Esophagus muscularis mucosa (tissue), 4 donors: Measurements from ENCODE around the gene RNF217. TPM values are rescaled to one million over a fixed set of nuclear protein-coding genes. Genes with fewer than 3 reads are reported as not detected.

ENCODE experiments used
- DNase-seq: peaks from one replicate; pipeline ENCODE4 v3.0.0-alpha.2; 2017; ENCODE audit errors: extremely low spot score
- H3K27ac ChIP-seq, 4 donors: fragments of 200-600 bp; sonication (generic); replicated peaks in 1 of 4; 1 replicate in 3 of 4; 2 replicates in 1 of 4; pipeline ENCODE4 v1.5.1; 2016 to 2019; ENCODE audit warnings: mild to moderate bottlenecking in 1 of 4
- H3K27me3 ChIP-seq, 4 donors: fragments of 200-600 bp; sonication (generic); one replicate each; pipeline versions ENCODE4 v1.5.1 to v1.6.0; 2016 to 2019
- H3K36me3 ChIP-seq, 4 donors: fragments of 200-600 bp; sonication (generic); one replicate each; pipeline ENCODE4 v1.5.1; 2016 to 2019
- H3K4me1 ChIP-seq, 4 donors: fragments of 200-600 bp; sonication (generic); one replicate each; pipeline ENCODE4 v1.5.1; 2016 to 2019
- H3K4me3 ChIP-seq, 4 donors: fragments of 200-600 bp; sonication (generic); 1 replicate in 2 of 4; 2 replicates in 2 of 4; pipeline ENCODE4 v1.5.1; 2016 to 2019; ENCODE audit warnings: mild to moderate bottlenecking in 4 of 4, moderate library complexity in 1 of 4
- H3K9me3 ChIP-seq, 4 donors: fragments of 200-600 bp; sonication (generic); 1 replicate in 3 of 4; 2 replicates in 1 of 4; pipeline ENCODE4 v1.5.1; 2016 to 2019
- CTCF ChIP-seq, 3 experiments: fragments of 200-600 bp in 2 of 3; fragments of 450-650 bp in 1 of 3; sonication (generic) in 2 of 3; IDR thresholded peaks; one replicate each; pipeline ENCODE4 v1.5.1; 2017 to 2019; ENCODE audit warnings: antibody characterized with exemption in 3 of 3, mild to moderate bottlenecking in 2 of 3, moderate library complexity in 1 of 3
- EP300 ChIP-seq: sonication (generic); formaldehyde crosslinking; IDR thresholded peaks from one replicate; pipeline ENCODE4 v1.6.1; 2017; ENCODE audit warnings: antibody characterized with exemption
- POLR2A ChIP-seq: fragments of 450-650 bp; IDR thresholded peaks from one replicate; pipeline ENCODE4 v1.6.1; 2017; ENCODE audit warnings: antibody characterized with exemption, moderate library complexity, mild to moderate bottlenecking, low read depth
- POLR2AphosphoS5 ChIP-seq, 2 donors: sonication (generic); formaldehyde crosslinking; IDR thresholded peaks; one replicate each; pipeline ENCODE4 v1.6.1; 2017; ENCODE audit warnings: antibody characterized with exemption in 2 of 2
- WGBS: methylation state at CpG from one replicate; pipeline ENCODE4 v1.1.5; 2018; 5-methylcytosine and 5-hydroxymethylcytosine counted together
- intact Hi-C: fragments of 100-400 bp; cut with DNase I; formaldehyde crosslinking; loops from one replicate; pipeline ENCODE4 v1.15.1; 2023
- total RNA-seq, 4 donors: library from RNA; depleted of rRNA; stranded (reverse); fragments of >200 nt; gene quantifications; one replicate each; pipeline versions ENCODE4 v1.1.0 to v1.2.1, GENCODE V29; 2016

RNF217 gene
- total RNA-seq, 4 donors from 2014 or later = 20.0 to 34.9 (median 23.2) TPM

GRCh38 chr6:125138083-125138482, 175.8 kb downstream of the RNF217 start:
- H3K27ac ChIP-seq = no peak overlapping the region
- H3K4me1 ChIP-seq = no peaks in the 10 kb centered on the region
- intact Hi-C loops = no loop called here
- H3K36me3 ChIP-seq = no peaks in the 10 kb centered on the region
- no peaks in the 10 kb centered on the region for H3K9me3 ChIP-seq
- no peak overlapping the region for H3K4me3 ChIP-seq
- TF ChIP-seq POLR2A (no peak), EP300 (no peak), CTCF (IDR thresholded peaks at IDR 0.05) (no peak), POLR2AphosphoS5 (IDR thresholded peaks at IDR 0.05) (no peak)
- WGBS = 86% methylated on average over 2 of the region's 2 CpGs
- DNase-seq = no peak
- no peaks in the 10 kb centered on the region for H3K27me3 ChIP-seq

GRCh38 chr6:125140808-125141207, 178.6 kb downstream of the RNF217 start:
- no peak for TF ChIP-seq POLR2AphosphoS5 (IDR thresholded peaks at IDR 0.05)
- no peak for TF ChIP-seq POLR2A
- no peak for DNase-seq
- Histone ChIP-seq H3K4me3 (no peak overlapping the region), H3K9me3 (no peaks in the 10 kb centered on the region), H3K4me1 (no peaks in the 10 kb centered on the region), H3K36me3 (no peaks in the 10 kb centered on the region), H3K27ac (no peak overlapping the region), H3K27me3 (no peaks in the 10 kb centered on the region)
- intact Hi-C loops = no loop called here

Other genes with a start within 250 kb of the RNF217 start
- 10 to 100 TPM; 18.7 to 46.4 (median 31.1) TPM for gene TPD52L1, start 191.3 kb downstream of the RNF217 start, total RNA-seq